Lower leg skin (tissue), 4 donors: ENCODE measurements around the gene LMF1. TPM values are rescaled to one million over a fixed set of nuclear protein-coding genes. Genes with fewer than 3 reads are reported as not detected.

Experiments used
- DNase-seq, 2 donors: peaks; one replicate each; pipeline ENCODE4 v3.0.0-alpha.2; 2019; ENCODE audit warnings: low spot score in 2 of 2
- H3K4me3 ChIP-seq: fragments of 200-600 bp; sonication (generic); 2 replicates; pipeline ENCODE4 v1.5.1; 2017; ENCODE audit warnings: mild to moderate bottlenecking, low read depth; ENCODE audit not compliant: poor library complexity, severe bottlenecking
- CTCF ChIP-seq, 3 donors: fragments of 450-650 bp; IDR thresholded peaks; one replicate each; pipeline ENCODE4 v1.5.1; 2016; ENCODE audit warnings: antibody characterized with exemption in 3 of 3, mild to moderate bottlenecking in 3 of 3, moderate library complexity in 2 of 3
- POLR2A ChIP-seq, 2 donors: fragments of 450-650 bp; IDR thresholded peaks; one replicate each; pipeline ENCODE4 v1.6.1; 2016 to 2017; ENCODE audit warnings: antibody characterized with exemption in 2 of 2, mild to moderate bottlenecking in 1 of 2, moderate library complexity in 1 of 2
- WGBS, 2 donors: methylation state at CpG; one replicate each; pipeline ENCODE4 v1.1.5; 2018; 5-methylcytosine and 5-hydroxymethylcytosine counted together
- intact Hi-C: fragments of 100-400 bp; cut with DNase I; formaldehyde crosslinking; loops from one replicate; pipeline ENCODE4 v1.15.0; 2023; ENCODE audit warnings: low total_unique reads
- total RNA-seq, 4 donors: library from RNA; depleted of rRNA; stranded (reverse); fragments of >200 nt; gene quantifications; one replicate each; pipeline ENCODE4 v1.1.0, GENCODE V29; 2016

LMF1 gene
- total RNA-seq, 4 donors from 2014 or later = 31.3 to 68.3 (median 50.3) TPM

DNA sequence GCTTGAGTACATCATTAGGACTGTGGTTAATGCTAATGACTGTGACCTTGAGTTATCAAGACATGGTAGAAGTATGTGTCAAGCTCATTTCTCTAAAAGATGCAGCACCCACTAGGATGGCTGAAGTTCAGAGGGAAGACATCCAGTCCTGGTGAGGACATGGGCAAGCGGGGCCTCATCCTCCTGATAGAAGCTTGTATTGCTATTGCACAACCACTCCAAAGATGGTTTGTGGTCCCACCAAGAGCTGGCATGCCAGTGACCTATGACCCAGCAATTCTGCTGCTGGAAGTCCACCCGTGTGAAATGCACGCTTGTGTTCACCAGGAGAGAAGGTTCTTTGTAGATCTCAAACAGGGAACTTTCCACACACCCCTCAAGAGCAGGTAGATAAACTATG, 25.0 kb upstream of the LMF1 start:
- 90 to 98% methylated on average over 3 of the region's 3 CpGs for WGBS, 2 donors
- no peak overlapping the region for H3K4me3 ChIP-seq
- intact Hi-C loops = no loop called here
- TF ChIP-seq CTCF (IDR thresholded peaks at IDR 0.05) = no peak
- TF ChIP-seq POLR2A (IDR thresholded peaks at IDR 0.05) = no peak
- DNase-seq = no peak

DNA sequence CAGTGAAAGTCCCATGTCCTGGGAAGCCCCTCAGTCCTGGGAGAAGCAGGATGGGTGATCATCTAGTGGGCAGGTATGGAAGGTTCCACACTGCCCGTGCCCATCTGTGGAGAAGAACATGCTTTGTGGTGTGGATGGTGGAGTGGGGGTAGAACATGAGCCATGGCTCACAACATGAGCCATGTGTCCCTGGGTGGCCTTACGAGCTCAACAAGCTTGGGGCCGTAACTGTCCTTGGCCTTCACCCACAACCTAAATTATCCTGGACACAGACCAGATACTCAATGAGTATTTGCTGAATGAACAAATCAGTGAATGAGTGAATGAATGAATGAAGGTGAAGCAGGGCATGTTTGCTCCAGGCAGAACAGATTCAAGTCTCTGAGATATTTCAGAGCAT, 24.3 kb upstream of the LMF1 start:
- WGBS, 2 donors = 70 to 88% methylated on average over 3 of the region's 3 CpGs
- no peak for DNase-seq
- intact Hi-C loops = no loop called here
- no peak overlapping the region for H3K4me3 ChIP-seq
- TF ChIP-seq POLR2A (IDR thresholded peaks at IDR 0.05) (no peak), CTCF (IDR thresholded peaks at IDR 0.05) (no peak)

DNA sequence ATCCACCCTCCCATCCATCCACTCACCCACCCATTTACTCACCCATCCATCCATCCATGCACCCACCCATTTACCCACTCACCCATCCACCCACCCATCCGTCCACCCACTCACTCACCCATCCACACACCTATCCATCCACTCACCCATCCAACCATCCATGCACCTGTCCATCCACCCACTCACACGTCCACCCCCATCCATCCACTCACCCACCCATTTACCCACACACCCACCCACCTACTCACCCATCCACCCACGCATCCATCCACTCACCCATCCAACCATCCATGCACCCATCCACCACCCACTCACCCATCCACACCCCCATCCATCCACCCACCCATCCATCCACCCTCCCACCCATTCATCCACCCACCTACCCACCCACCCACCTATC, 22.9 kb upstream of the LMF1 start:
- DNase-seq = no peak
- no peak overlapping the region for H3K4me3 ChIP-seq
- TF ChIP-seq CTCF (IDR thresholded peaks at IDR 0.05) = no peak
- no peak for TF ChIP-seq POLR2A (IDR thresholded peaks at IDR 0.05)
- intact Hi-C loops = no loop called here
- 77 to 85% methylated on average over 3 of the region's 3 CpGs for WGBS, 2 donors

GRCh38 chr16:991773-992172, 21.0 kb upstream of the LMF1 start:
- intact Hi-C loops = no loop called here
- WGBS, 2 donors = 57 to 71% methylated on average over 9 of the region's 9 CpGs
- no peak for TF ChIP-seq POLR2A (IDR thresholded peaks at IDR 0.05)
- TF ChIP-seq CTCF (IDR thresholded peaks at IDR 0.05) = no peak
- no peak for DNase-seq
- H3K4me3 ChIP-seq = no peak overlapping the region

- TF ChIP-seq CTCF (IDR thresholded peaks at IDR 0.05) (no peak), POLR2A (IDR thresholded peaks at IDR 0.05) (no peak)
- WGBS, 2 donors = 72 to 76% methylated on average over 10 to 11 of the region's 11 CpGs
- intact Hi-C loops = no loop called here
Measured at GRCh38 chr16:991345-991744, 20.6 kb upstream of the LMF1 start.

DNA sequence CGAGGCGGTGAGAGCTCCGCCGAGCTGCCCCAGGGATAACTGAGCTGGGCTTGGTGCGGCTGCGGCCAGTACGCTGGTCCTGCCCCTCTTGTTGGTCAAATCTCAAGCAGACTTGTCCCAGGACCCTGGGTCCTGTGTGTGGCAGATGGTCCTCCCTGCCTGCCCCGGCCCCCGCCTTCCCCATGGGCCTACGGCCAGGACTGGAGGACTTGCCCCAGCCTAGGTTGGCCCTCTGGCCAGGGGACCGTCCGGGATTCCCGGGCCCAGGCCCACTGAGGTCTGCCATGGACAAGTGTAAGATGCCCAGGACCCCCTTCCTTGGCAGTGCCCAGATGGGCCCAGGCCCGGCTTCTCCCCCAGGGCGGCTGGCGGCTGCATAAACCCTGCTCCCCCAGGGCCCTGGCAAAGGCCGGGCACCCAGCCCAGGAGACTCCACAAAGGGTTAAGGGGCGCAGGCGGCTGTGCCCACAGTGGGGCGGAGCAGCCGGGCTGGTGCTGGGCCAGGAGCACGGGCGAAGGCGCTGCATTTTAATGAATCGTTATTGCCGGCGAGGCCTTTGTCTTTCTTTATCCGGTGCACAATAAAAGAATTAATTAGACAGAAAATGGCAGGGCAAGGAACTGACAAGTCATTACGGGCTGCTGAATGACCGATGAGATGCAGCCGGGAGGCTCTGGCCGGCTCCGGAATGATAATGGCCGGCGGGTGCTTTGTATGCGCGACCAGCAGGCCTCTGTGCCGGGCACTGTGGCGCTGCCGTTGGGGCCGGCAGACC, 19.9 kb upstream of the LMF1 start:
- H3K4me3 ChIP-seq = no peak overlapping the region
- no peak for TF ChIP-seq CTCF (IDR thresholded peaks at IDR 0.05)
- no peak for TF ChIP-seq POLR2A (IDR thresholded peaks at IDR 0.05)
- intact Hi-C loops = no loop called here
- no peak for DNase-seq
- WGBS, 2 donors = 64 to 67% methylated on average over 33 to 39 of the region's 41 CpGs

More at GRCh38 chr16:991345-991744, 20.6 kb upstream of the LMF1 start:
- no peak for DNase-seq
- no peak overlapping the region for H3K4me3 ChIP-seq
